GM23248 (cell line): ENCODE results near the gene STYK1.

ENCODE experiments used
- EZH2 ChIP-seq: fragments of 200-600 bp; sonication (generic); IDR thresholded peaks from 2 replicates; pipeline ENCODE4 v1.6.1; 2018; ENCODE audit warnings: antibody characterized with exemption, mild to moderate bottlenecking; ENCODE audit not compliant: insufficient read depth, poor library complexity, severe bottlenecking
- EZH2phosphoT487 ChIP-seq: fragments of 200-600 bp; sonication (generic); IDR thresholded peaks from 2 replicates; pipeline ENCODE4 v1.6.1; 2018; ENCODE audit warnings: antibody characterized with exemption, moderate library complexity, mild to moderate bottlenecking, low read depth; ENCODE audit not compliant: insufficient read depth

- no peak for TF ChIP-seq EZH2
- no peak for TF ChIP-seq EZH2phosphoT487
Observed at GRCh38 chr12:10582704-10583103, 91.1 kb downstream of the STYK1 start.
